GM21529 (cell line): ENCODE data around the gene NADK2.
"Not testable (repeated sequence)": the region's sequence is repeated elsewhere in the genome, so short reads cannot be mapped to it uniquely, and the experiment has no call there.

Experiments used
- ATAC-seq: cut with Tn5 transposase; IDR thresholded peaks from one replicate; pipeline ENCODE4 v1.9.1; 2021; ENCODE audit not compliant: unreplicated experiment

NADK2 gene

GRCh38 chr5:36241631-36242533 is at the start of gene NADK2:
Gene NADK2 (minus strand): TSS chr5:36241925. CDS start chr5:36241798, 127 bp downstream.
- ATAC-seq: peak; percentile 88

DNA sequence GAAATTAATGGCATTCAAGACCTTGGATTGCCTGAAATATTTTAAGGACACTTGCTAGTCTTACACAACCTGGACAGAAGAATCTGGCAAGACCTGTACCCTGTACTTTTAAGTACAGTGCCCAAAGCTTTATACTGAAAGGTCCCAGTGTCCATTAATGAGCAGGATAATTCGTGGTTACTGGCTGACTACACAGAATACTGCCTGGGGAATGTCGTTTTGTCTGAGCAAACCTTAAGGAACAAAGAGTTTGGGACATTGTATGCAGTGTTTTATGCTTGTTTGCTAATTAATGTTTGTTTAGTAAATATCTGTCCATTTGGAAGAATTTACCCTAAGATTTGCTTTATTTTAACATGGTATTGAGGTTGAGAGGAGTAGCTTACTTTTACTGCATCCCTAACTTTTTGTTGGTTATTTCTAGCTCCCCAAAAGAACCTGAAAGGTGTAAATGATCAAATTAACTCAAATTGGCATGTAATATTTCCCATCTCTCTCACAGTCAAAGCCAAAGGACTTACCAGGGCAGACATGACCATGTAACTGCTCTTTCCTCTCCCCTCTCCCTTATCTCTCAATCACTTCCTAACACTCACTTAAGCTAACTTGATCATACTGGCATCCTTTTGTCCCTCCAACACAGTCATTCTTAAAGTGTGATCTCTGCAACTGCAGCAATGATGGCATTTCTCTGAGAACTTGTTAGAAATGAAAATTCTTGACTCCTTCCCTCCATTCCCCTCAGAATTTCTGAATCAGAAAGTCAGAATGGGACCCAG is 44.3 kb upstream of the NADK2 start:
- ATAC-seq: no peak

DNA sequence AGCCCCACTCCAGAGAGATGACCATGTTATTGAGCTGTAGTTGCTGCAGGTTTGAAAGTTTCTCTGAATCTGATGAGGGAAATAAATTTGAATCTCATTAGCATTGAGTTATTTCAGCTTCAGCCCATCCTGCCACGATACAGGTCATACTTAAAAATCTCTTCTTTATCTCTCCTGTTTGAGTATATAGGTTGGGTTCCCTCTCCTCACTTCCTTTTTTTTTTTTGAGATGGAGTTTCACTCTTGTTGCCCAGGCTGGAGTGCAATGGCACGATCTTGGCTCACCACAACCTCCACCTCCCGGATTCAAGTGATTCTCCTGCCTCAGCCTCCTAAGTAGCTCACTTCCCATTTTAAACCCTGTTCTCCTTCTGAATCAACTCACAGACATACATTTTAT is 42.0 kb upstream of the NADK2 start:
- not testable (repeated sequence) for ATAC-seq

DNA sequence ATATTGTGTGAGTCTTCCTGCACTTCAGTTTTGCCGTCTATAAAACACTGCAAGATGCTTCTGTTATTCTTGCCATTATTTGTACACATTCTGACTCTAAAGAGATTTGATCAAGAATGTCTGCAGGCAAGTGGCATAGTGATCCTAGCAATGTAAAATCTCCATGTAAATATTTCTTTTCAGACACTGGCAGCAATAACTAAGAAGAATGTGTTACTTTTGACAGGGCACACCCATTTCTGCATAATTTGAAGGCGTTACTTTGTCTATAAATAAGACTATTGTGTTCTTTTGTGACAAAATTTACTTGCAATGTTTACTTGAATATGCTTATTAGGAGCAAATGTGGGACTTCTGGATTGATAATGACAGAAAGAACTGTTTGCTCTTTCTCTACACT is 39.9 kb upstream of the NADK2 start:
- ATAC-seq: no peak

GRCh38 chr5:36279054-36279698 is 37.5 kb upstream of the NADK2 start:
- no peak for ATAC-seq

GRCh38 chr5:36277521-36278176 is 35.9 kb upstream of the NADK2 start:
- ATAC-seq: no peak

GRCh38 chr5:36276864-36277263 is 35.1 kb upstream of the NADK2 start:
- ATAC-seq: no peak

- no peak for ATAC-seq
These were observed 32.2 kb upstream of the NADK2 start for GRCh38 chr5:36273809-36274526.

GRCh38 chr5:36272136-36272690 is 30.5 kb upstream of the NADK2 start:
- no peak for ATAC-seq

GRCh38 chr5:36270876-36271575 is 29.3 kb upstream of the NADK2 start:
- no peak for ATAC-seq

DNA sequence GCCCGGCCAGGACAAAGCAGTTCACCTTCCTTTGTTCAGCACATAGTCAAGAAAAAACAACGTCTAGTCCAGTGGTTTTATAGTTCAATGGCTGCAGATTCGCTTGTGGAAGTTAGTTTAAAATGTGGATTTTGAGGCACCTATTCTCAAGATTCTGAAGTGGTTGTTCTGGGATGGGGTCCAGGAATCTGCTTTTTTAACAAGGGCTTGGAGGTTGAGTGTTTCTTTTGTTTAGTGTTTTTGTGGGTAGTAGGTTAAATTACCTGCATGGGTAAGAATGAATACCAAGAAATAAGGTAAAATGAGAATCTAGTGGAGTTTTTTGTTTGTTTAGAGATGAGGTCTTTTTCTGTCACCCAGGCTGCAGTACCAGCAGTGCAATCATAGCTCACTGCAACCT is 28.4 kb upstream of the NADK2 start:
- no peak for ATAC-seq

DNA sequence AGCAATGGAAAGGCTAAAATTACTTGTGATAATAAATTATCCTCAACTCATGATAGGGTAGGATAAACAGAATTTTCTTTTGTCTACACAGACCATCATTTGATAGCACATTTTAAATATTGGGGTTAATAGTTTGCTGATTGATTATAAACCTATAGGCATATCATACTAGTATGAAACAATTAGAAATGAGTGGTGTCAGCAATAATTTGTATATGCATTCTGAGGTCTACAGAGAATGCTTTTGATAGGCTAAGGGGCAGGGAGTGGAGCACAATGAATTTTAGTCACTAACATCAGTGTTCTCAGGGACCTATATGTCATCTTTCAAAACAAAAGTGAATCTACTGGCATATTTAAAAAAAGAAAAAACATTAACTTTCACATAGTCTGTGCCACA is 27.8 kb upstream of the NADK2 start:
- ATAC-seq: no peak

DNA sequence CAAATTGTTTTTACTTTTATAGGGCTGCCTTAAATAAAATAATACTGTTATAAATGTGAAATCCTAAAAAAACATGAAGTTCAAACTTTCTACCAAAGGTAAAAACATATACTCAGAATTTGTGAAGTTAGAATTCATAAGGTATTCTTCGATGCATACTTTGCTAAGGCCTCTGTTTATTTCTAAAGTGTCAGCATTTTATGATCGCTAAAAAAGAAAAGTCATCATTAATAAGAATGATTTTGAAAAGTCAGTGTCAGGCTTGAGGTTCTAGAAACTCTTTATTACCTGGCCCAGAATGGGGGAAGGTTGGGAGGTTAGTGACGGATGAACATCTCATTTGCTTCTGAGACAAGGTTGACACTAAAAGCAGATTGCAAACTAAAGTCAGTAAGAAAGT is 26.2 kb upstream of the NADK2 start:
- no peak for ATAC-seq

GRCh38 chr5:36264202-36264760 is 22.6 kb upstream of the NADK2 start:
- no peak for ATAC-seq

- no peak for ATAC-seq
These were observed 19.5 kb upstream of the NADK2 start for GRCh38 chr5:36261186-36261585.

DNA sequence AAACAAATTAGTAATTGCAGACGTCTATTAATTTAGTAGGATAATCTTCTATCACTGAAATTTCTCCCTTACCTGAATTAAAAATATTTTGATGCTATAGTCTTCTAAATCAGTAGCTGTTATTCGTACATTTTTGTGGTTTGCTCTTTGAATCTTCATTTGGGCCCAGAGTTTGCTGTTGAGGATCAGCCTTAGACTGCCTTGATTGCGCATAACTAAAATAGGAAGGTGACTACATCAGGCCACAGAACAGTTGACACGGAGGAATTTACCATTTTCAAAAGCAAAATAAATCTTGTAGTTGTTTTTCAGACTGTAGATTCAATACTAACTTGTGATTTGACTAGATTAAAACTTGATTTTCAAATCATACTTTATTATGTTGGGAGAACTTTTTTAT is 11.8 kb upstream of the NADK2 start:
- no peak for ATAC-seq

DNA sequence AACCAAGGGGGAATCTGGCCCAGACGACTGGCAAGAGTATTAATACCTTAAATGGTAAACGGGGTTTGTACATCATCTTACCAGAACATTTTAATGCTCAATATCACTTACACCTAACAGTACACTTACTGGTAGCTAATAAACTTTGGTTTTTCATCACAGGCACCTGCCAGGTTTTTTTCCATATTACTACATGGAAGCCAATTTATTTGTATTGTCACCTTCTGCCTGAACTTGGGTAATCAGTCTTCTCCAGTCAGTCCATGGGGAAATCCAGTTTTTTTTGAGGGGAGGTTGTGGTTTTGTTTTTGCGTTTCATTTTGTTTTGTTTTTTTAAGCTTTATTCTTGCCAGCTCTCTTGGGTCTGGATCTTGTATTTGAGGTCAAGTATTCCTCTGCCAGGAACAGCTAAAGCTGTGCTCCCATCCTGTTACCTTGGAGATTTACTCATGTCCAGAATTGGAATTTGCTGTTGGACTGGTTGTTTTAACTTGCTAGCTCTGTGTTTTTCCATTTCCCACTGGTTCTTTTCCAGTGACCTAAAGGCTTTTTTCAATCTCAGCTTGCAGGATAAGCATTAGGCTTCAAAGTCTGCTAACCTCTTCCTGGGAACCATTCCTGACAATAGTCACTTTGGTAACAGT is 11.1 kb upstream of the NADK2 start:
- no peak for ATAC-seq

DNA sequence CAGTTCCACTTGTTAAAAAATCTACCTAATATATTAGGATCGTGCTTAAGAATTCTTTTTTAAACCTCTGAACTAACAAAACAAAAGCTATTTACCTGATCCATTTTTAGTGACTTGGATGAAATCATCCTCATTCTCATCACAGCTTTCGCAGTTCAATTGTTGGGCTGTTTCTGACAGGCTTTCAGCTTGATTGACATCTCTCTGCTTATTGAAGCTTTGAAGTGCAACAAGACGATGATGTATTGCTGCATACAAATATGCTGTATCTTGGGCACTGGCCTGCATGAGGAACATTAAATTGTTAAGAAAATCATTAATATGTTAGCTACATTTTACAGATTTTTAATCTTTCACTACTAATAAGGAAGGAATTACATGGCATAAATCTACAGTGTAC is 9.5 kb upstream of the NADK2 start:
- no peak for ATAC-seq

GRCh38 chr5:36250427-36250826 is 8.7 kb upstream of the NADK2 start:
- ATAC-seq: no peak
